ENCODE data around the gene SUN2.

The SUN2 gene

GRCh38 chr22:38715176-38715764 is 40.5 kb downstream of the SUN2 start:
- DNase-seq: no peak

DNA sequence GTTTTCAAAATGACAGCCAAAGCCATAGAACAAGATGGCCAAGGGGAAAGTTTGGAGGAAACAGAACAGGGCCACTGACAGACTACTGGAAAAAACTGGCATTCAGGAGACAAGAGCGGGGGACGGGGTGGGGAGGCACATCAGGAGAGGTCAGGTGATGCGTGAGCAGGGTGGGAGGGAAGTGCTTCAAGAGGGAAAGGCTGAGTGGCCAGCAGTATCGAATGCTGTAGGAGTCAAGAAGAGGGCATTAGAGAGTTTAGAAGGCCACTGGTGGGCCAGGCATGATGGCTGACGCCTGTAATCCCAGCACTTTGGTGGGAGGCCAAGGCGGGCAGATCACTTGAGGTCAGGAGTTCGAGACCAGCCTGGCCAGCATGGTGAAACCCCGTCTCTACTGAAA is 41.9 kb downstream of the SUN2 start:
- no peak for DNase-seq

- no peak for DNase-seq
Observed at GRCh38 chr22:38712486-38713207, 43.2 kb downstream of the SUN2 start.

DNA sequence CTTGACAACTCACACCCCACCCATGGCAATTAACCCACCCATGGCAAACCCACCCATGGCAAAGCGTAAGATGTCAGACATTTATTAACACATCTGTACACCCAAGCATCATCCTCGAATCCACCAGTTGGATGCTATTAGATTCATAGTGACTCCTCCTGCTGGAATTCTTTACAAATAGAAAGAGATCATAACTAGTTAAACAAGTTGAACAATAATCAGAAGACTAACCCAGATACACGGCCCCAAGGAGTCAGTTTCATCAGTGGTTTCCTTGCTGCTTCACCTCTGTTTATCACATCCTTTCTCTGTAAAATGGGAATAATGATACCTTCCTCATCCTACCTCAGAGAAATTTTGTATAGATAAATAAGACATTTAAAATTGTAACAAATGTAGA is 44.9 kb downstream of the SUN2 start:
- no peak for DNase-seq

- DNase-seq: no peak
Observed at GRCh38 chr22:38710351-38710750, 45.4 kb downstream of the SUN2 start.

DNA sequence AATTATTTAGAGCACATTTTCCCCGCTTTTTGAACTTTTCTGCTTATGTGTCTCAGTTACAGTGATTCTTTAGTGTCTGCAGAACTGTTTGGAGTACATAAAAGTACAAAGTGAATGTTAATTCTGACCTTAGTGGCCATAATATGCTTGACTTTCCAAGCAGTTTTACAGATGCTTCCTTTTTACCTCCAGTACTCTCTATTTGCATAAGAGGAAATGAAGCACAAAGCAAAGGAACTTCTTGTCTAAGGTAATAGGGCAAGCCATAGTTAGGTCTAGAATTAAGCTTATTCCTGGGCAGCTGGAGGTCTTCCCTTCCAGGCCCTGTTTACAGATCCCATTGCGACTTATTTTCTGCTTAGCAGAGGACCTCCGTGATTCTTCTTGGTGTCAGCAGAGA is 46.5 kb downstream of the SUN2 start:
- DNase-seq: no peak

DNA sequence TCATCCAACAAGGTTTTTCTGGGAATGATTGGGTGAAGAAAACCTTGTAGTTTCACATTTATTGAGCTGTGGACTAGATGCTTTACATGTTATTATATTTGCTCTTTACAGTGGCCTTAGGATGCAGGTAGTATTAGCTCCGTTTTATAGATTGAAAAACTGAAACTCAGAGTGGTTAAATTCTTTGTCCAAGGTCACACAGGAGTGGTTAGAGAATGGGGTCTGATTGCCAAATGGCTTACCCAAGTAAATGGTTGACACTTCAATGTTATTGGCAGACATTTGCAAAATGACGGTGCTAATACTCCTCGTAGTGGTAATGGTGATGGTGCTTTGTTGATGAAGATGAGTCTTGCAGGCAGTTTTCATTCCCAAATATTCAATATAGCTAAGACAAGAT is 47.8 kb downstream of the SUN2 start:
- no peak for DNase-seq

DNA sequence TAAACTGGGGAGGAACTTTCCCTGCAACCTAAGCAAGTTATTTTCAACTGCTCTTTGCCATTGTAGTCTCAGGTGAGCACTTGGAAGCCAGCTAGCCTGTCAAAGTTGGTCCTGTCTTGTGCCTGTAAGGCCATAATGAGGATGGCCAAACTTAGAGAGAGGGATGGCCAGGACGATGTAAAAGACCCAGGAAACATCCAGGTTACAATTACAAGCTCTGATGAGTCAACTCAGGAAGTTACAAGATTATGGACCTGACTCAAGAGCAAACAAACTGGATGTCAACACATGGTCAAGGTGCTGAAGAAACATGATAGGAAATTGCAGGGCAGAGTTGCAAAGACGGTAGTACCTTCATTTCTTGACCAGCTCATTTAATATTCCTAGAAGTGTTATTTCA is 48.5 kb downstream of the SUN2 start:
- no peak for DNase-seq

DNA sequence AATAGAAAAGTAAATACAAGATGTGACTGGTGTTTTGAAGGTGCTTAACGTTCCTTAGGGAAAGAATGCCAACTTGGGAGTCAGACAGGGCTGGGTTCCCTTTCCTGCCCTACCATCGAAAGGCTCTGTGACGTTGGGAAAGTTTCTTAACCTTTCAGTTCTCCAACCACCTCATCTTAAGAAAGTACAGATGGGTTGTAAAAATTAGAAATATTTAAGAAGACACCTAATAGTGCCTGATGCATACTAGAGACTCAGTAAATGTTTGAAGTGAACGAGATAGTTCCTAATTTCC is 49.0 kb downstream of the SUN2 start:
- no peak for DNase-seq

DNA sequence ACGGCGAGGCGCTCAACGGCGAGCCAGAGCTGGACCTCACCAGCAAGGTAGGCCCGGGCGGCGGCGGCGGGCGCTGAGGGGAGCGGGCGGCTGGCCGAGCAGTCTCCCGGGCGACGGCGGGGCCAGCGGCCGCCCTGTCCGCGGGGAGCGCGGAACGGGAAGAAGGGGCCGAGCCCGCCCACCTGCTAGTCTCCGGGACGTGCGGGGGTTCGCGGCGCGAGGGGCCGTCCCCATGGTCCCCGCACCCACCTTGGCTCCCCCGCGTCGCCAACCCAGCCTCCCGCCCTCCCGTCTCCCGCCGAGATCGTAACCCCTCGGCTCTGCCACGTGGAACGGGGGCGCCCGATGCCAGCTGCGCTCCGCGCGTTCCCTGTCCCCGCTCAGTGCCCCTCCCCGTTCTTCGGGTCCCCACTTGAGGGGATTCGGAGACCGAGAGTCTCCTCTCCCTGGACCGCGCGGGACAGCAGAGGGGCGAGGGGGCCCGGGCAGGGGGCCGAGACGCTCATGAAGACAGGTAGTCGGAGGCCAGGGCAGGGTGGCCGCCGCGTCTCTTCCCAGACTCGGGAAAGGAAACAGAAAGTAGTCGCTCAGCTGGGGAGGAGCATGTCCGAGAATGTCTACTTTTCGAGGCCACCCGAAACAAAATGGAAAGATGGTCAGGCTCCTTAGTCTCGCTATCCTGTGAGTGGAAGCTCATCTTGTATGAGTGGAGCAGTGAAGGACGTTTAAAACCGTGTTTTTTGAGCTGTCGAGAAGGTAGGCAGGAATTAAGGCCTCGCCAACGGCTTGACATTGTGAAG is 49.5 kb downstream of the SUN2 start:
- peak; percentile 69 for DNase-seq

DNA sequence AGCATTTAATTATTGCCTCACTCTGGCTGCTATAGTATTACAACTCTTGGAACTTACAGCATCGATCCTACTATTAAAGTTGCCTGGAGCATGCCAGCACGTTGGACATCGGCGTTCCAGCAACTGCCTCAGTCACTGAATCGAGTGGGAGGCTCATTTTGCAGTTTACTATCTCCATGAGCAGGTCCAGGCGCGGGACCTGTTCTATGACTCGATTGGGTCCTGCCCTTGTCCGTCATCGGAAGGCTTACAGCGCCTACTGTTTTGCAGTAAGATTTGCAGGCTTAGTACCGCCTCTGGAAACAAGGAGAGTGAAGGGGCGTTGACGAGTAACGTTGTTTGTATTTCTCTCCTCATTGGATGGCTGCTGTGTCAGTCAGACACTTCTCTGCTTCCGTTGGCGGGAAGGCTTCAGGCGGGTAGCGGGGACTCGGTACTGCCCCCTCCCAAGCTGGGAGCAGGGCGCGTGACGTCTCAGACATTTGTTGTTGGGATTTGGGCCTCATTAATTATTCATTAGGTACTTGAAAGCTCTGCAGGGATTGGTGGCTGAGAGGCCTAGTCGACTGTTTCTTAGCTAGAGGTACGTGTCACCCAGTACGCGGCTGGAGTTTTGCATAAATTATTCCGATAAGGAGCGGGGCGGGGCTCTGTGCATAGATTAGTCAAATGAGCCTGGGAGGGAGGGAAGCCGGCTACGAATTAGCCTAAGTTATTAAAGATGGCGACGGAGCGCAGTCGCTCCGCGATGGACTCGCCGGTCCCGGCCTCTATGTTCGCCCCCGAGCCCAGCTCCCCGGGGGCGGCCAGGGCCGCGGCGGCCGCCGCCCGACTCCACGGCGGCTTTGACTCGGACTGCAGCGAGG is 50.3 kb downstream of the SUN2 start, which contains the start of gene GTPBP1:
TSS of gene GTPBP1 (plus strand) at position 710 of the 866 bp plus-strand sequence. CDS start at position 722, 12 bp downstream.
- DNase-seq: peak; percentile 99

- DNase-seq: no peak
Observed at GRCh38 chr22:38704654-38705234, 51.1 kb downstream of the SUN2 start.

DNA sequence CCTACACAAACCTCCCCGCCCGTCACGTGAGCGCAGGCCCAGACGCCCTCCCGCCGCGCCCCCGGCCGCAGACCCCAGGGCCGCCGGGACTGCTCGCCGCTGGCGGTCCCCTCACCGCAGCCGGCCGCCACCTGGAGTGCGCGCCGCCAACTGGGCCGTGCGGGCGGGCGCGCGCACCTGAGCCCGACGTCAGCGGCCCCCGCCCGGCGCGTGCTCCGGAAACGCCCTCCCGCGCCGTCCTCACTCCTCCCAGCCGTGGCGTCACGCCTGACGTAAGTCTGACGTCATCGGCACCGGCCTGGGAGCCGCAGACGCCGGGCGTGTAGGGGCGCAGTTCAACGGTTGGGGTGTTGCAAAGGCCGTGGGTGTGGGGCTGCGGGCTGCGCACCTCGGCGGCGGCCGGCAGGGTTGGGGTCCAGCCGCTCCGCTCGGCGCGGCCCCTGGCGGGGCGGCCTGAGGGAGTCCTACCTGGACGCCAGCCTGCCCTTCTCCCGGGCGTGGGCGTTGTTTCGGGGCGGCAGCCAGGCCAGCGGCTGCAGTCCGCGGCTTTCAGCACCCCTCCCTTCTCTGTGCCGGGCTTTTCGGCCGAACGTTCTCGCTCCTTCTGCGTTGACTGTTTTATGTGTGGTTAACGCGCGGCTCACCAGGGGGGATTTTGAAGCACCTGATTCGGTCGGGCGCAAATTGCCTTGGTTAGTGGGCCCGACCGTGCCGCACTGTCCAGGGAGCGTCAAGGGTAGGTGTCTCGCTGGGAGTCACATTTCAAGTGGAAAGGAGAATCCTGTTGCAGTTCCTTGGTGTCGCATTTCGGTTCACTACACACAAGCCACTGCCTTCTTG is 54.8 kb downstream of the SUN2 start, which contains the start of gene JOSD1:
TSS of gene JOSD1 (minus strand) at position 155 of the 840 bp plus-strand sequence. CDS start 956 bp downstream, outside the sequence.
- peak; percentile 94 for DNase-seq

- peak; percentile 79 for DNase-seq
Observed at GRCh38 chr22:38700270-38700788, 55.5 kb downstream of the SUN2 start.

DNA sequence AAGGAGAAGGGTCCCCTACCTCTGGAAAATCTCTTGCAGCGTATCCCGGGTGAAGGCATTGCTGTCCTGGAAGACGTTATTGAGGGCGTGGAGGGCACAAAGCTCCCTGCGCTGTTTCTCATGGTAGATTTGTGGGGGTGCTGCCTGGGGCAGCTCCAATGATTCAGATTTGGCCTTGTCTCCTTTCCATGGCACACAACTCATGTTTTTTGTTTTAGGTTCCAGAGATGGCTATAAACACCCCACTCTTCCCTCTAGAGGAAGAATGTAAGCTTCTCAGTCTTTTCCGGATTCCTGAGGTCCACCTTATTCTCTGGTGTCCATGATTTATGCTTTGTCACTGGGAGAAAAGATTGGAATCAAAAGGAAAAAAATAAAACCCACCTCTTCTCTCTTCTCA is 56.0 kb downstream of the SUN2 start:
- DNase-seq: peak; percentile 44

DNA sequence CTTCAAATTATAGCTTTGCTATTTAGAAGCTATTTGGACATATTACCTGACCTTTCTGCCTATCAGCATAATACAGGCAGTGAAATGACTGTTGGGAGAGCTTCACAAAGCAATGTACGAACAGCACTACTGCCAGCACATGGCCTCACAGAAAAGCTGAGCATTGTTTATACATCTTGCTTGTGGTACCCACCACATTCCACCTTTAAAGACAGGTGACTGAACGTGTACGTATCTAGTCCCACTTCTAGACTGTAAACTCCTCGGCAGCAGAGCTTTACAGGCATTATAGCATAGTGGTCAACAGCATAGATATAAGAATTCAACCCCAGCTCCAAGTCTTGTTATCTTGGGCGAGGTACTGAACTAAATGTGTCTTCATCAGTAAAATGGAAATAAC is 56.7 kb downstream of the SUN2 start:
- DNase-seq: no peak

- no peak for DNase-seq
Observed at GRCh38 chr22:38698407-38699094, 57.2 kb downstream of the SUN2 start.

- no peak for DNase-seq
Observed at GRCh38 chr22:38697425-38698089, 58.2 kb downstream of the SUN2 start.

GRCh38 chr22:38696606-38697424 is 59.0 kb downstream of the SUN2 start:
- DNase-seq: no peak

Data from retina (tissue), 1 donor.